HepG2 (cell line): Measurements from ENCODE around the gene APOL5. TPM values are rescaled to one million over a fixed set of nuclear protein-coding genes. Genes with fewer than 3 reads are reported as not detected.

Experiments used
- ATAC-seq: fragments of 200-7000 bp; cut with Tn5 transposase; 3 replicates; pipeline ENCODE4 v1.9.1; 2020; ENCODE audit warnings: mild to moderate bottlenecking, moderate library complexity
- BruUV-seq: library from RNA; stranded (reverse); fragments of 400-500 nt; replicated peaks from 2 replicates; lab custom pipeline; 2021; lab: Mats Ljungman, UMichigan
- CTCF ChIA-PET: fragments of 300-600 bp; formaldehyde crosslinking; extraction: SDS; loops from one replicate; lab custom pipeline; 2021; ENCODE audit warnings: low total read pairs, inconsistent platforms, low intra/inter-chr PET ratio; lab: Yijun Ruan, JAX
- POLR2A ChIA-PET: fragments of 350-600 bp; sonication (Branson Sonifier 250); formaldehyde crosslinking; loops from one replicate; lab custom pipeline; 2020; ENCODE audit warnings: antibody characterized with exemption, inconsistent platforms; lab: Yijun Ruan, JAX
- DNase-seq: peaks from one replicate; pipeline ENCODE4 v3.0.0-alpha.2; 2015; ENCODE audit warnings: low spot score
- FAIRE-seq: peaks from 3 replicates; lab custom pipeline; 2011; peaks lifted over from hg19 to GRCh38; lab: Jason Lieb, UNC
- H2AFZ ChIP-seq: one replicate; pipeline ENCODE4 v1.6.1; 2011; ENCODE audit warnings: low read length, inconsistent platforms
- H3K27ac ChIP-seq: fragments of 300-600 bp; 3 replicates; pipeline ENCODE4 v1.8.0; 2011; ENCODE audit warnings: mixed run types, mild to moderate bottlenecking, mixed read lengths, low read length, inconsistent platforms; ENCODE audit not compliant: insufficient read depth; ENCODE audit errors: extremely low read length
- H3K27me3 ChIP-seq, 2 experiments: fragments of 200-600 bp in 1 of 2; 2 replicates in 1 of 2; 3 replicates in 1 of 2; pipeline versions ENCODE4 v1.6.0 to v1.8.0; 2011; ENCODE audit warnings: low read length in 2 of 2, mild to moderate bottlenecking in 2 of 2, moderate library complexity in 2 of 2, inconsistent platforms in 1 of 2; ENCODE audit not compliant: insufficient read depth in 2 of 2, control insufficient read depth in 1 of 2
- H3K36me3 ChIP-seq, 2 experiments: fragments of 200-600 bp in 1 of 2; replicated peaks in 1 of 2; 2 replicates in 1 of 2; 3 replicates in 1 of 2; pipeline versions ENCODE4 v1.5.1 to v1.8.0; 2011; ENCODE audit warnings: low read length in 2 of 2, inconsistent platforms in 1 of 2; ENCODE audit not compliant: insufficient read depth in 2 of 2, control insufficient read depth in 1 of 2
- H3K4me1 ChIP-seq: 2 replicates; pipeline ENCODE4 v1.5.1; 2012; ENCODE audit warnings: low read length, inconsistent platforms; ENCODE audit not compliant: insufficient read depth
- H3K4me2 ChIP-seq: 2 replicates; pipeline ENCODE4 v1.6.0; 2011; ENCODE audit warnings: low read depth, low read length, inconsistent platforms
- H3K4me3 ChIP-seq, 3 experiments: fragments of 200-600 bp in 1 of 3; sonication (generic), shearing (Covaris generic) in 1 of 3; replicated peaks in 1 of 3; 2 replicates each; pipeline ENCODE4 v1.5.1; 2011 to 2016; ENCODE audit warnings: low read length in 3 of 3, inconsistent platforms in 2 of 3, low read depth in 2 of 3, mild to moderate bottlenecking in 2 of 3, control low read depth in 1 of 3, mixed read lengths in 1 of 3; ENCODE audit not compliant: insufficient read depth in 1 of 3
- H3K79me2 ChIP-seq: one replicate; pipeline ENCODE4 v1.6.1; 2011; ENCODE audit warnings: low read length, inconsistent platforms; ENCODE audit not compliant: insufficient read depth
- H3K9ac ChIP-seq: 2 replicates; pipeline ENCODE4 v1.6.0; 2011; ENCODE audit warnings: mild to moderate bottlenecking, low read depth, low read length, inconsistent platforms; ENCODE audit not compliant: insufficient read depth
- H3K9me3 ChIP-seq: 2 replicates; pipeline ENCODE4 v1.5.1; 2012; ENCODE audit warnings: mild to moderate bottlenecking, low read length
- H4K20me1 ChIP-seq: 2 replicates; pipeline ENCODE4 v1.6.0; 2011; ENCODE audit warnings: inconsistent platforms, mild to moderate bottlenecking, low read length, moderate library complexity; ENCODE audit not compliant: insufficient read depth
- ATF6 ChIP-seq: sonication (generic); formaldehyde crosslinking; conservative IDR thresholded peaks from 2 replicates; pipeline ENCODE4 v1.4.0; 2020; ENCODE audit warnings: missing genetic modification reagents
- BCLAF1 ChIP-seq: fragments of 450-650 bp; IDR thresholded peaks from 2 replicates; pipeline ENCODE4 v1.6.1; 2017; ENCODE audit warnings: mild to moderate bottlenecking
- DZIP1 ChIP-seq: sonication (generic); formaldehyde crosslinking; IDR thresholded peaks from 2 replicates; pipeline ENCODE4 v1.5.0; 2020; ENCODE audit warnings: mild to moderate bottlenecking, missing genetic modification reagents
- ELF3 ChIP-seq: IDR thresholded peaks from 2 replicates; pipeline ENCODE4 v1.6.1; 2016; ENCODE audit warnings: missing genetic modification reagents, missing compliant biosample characterization
- HOXA7 ChIP-seq: sonication (generic); formaldehyde crosslinking; IDR thresholded peaks from 2 replicates; pipeline ENCODE4 v1.8.1; 2022; ENCODE audit warnings: mild to moderate bottlenecking, missing genetic modification reagents, moderate library complexity
- KDM5B ChIP-seq: sonication (generic); formaldehyde crosslinking; IDR thresholded peaks from 2 replicates; pipeline ENCODE4 v1.4.0; 2020; ENCODE audit warnings: missing genetic modification reagents, mild to moderate bottlenecking, borderline replicate concordance
- MEIS2 ChIP-seq: sonication (generic); formaldehyde crosslinking; IDR thresholded peaks from 2 replicates; pipeline ENCODE4 v1.9.0; 2021; ENCODE audit warnings: mild to moderate bottlenecking, missing genetic modification reagents
- NKX3-1 ChIP-seq: sonication (generic); formaldehyde crosslinking; IDR thresholded peaks from 2 replicates; pipeline ENCODE4 v1.5.0; 2020; ENCODE audit warnings: missing genetic modification reagents
- NR1H2 ChIP-seq: sonication (generic); formaldehyde crosslinking; IDR thresholded peaks from 2 replicates; pipeline ENCODE4 v1.8.1; 2022; ENCODE audit warnings: low read depth, missing genetic modification reagents, borderline replicate concordance
- PITX1 ChIP-seq: sonication (generic); formaldehyde crosslinking; IDR thresholded peaks from 2 replicates; pipeline ENCODE4 v1.5.1; 2020; ENCODE audit warnings: mild to moderate bottlenecking, missing genetic modification reagents
- SKI ChIP-seq: fragments of 450-650 bp; IDR thresholded peaks from one replicate; pipeline ENCODE4 v1.6.1; 2018; ENCODE audit warnings: mild to moderate bottlenecking; ENCODE audit not compliant: partially characterized antibody
- TCF7L2 ChIP-seq: IDR thresholded peaks from 2 replicates; pipeline ENCODE4 v1.6.1; 2011; ENCODE audit warnings: mild to moderate bottlenecking, low read depth, low read length, moderate library complexity
- ZNF17 ChIP-seq: sonication (generic); formaldehyde crosslinking; IDR thresholded peaks from 2 replicates; pipeline ENCODE4 v1.5.0; 2020; ENCODE audit warnings: mild to moderate bottlenecking, missing genetic modification reagents
- ZNF292 ChIP-seq: sonication (generic); formaldehyde crosslinking; IDR thresholded peaks from 2 replicates; pipeline ENCODE4 v1.8.1; 2022; ENCODE audit warnings: mild to moderate bottlenecking, low read depth, missing genetic modification reagents, borderline replicate concordance
- ZNF704 ChIP-seq: sonication (generic); formaldehyde crosslinking; IDR thresholded peaks from 2 replicates; pipeline ENCODE4 v1.8.1; 2023; ENCODE audit warnings: mild to moderate bottlenecking, inconsistent platforms, moderate library complexity, missing genetic modification reagents, borderline replicate concordance
- ZNF773 ChIP-seq: sonication (generic); formaldehyde crosslinking; IDR thresholded peaks from 2 replicates; pipeline ENCODE4 v1.4.0; 2020; ENCODE audit warnings: missing genetic modification reagents, borderline replicate concordance
- WGBS: methylation state at CpG from one replicate; pipeline ENCODE4 v1.1.6; 2017; ENCODE audit warnings: low lambda C conversion rate; 5-methylcytosine and 5-hydroxymethylcytosine counted together
- in situ Hi-C: cut with HindIII; loops from 2 replicates; pipeline ENCODE4 v1.10.0; 2017; ENCODE audit warnings: low pct_unique_long_range_greater_than_20kb; ENCODE audit not compliant: extremely low pct_ligation_motif_present
- intact Hi-C: fragments of 100-400 bp; cut with micrococcal nuclease; formaldehyde crosslinking; loops from one replicate; pipeline ENCODE4 v1.10.0; 2022; ENCODE audit not compliant: unreplicated experiment
- polyA plus RNA-seq, 8 experiments: library from polyadenylated mRNA; depleted of rRNA in 3 of 8; stranded (reverse) in 7 of 8; unstranded in 1 of 8; fragments of >200 nt; fragmentation: Illumina TruSeq in 4 of 8; extraction: Trizol in 4 of 8; gene quantifications; 2 replicates each; pipeline versions ENCODE4 v1.2.1 to v1.2.3, GENCODE V29; 2011 to 2016; ENCODE audit warnings: low read depth in 4 of 8, missing spikeins in 1 of 8, mixed read lengths in 1 of 8; ENCODE audit not compliant: insufficient read depth in 1 of 8
- total RNA-seq, 5 experiments: library from RNA; depleted of rRNA; stranded (reverse); fragments of >200 nt; fragmentation: Illumina TruSeq; extraction: Trizol; gene quantifications; 2 replicates each; pipeline ENCODE4 v1.2.3, GENCODE V29; 2016; ENCODE audit warnings: low read depth in 1 of 5

Gene APOL5
- total and polyA plus RNA-seq, 2 of the 13 experiments (the other 11 are each of a cell fraction or from before 2014, with no cell fraction given) = not detected

GRCh38 chr22:35678836-35679235 is 38.8 kb upstream of the APOL5 start:
- in situ Hi-C loops (no loop called here), intact Hi-C loops (no loop called here)
- H2AFZ ChIP-seq = no peak overlapping the region
- no peak for ATAC-seq
- H3K9ac ChIP-seq = no peak overlapping the region
- DNase-seq = no peak
- 0 out of 2 replicates have a peak, but pooled peaks cover 5% of the 10 kb centered on the region for H3K9me3 ChIP-seq
- no peaks in the 10 kb centered on the region for H4K20me1 ChIP-seq
- H3K4me3 ChIP-seq = no peak overlapping the region
- H3K4me2 ChIP-seq = no peak overlapping the region
- 40% methylated on average over 2 of the region's 2 CpGs for WGBS
- no TSS peak for BruUV-seq
- H3K4me1 ChIP-seq = peaks cover 6% of the 10 kb centered on the region; the same call in 1 of the 2 replicates
- CTCF ChIA-PET = no interaction called here
- no peaks in the 10 kb centered on the region for H3K36me3 ChIP-seq
- no peak overlapping the region for H3K27ac ChIP-seq
- no peaks in the 10 kb centered on the region for H3K27me3 ChIP-seq
- POLR2A ChIA-PET = no interaction called here
- H3K79me2 ChIP-seq = no peaks in the 10 kb centered on the region
- no peak for FAIRE-seq
- TF ChIP-seq MEIS2 (CRISPR knock-in tag) = no peak
- no peak for TF ChIP-seq DZIP1 (CRISPR knock-in tag)
- TF ChIP-seq KDM5B (CRISPR knock-in tag) = no peak
- no peak for TF ChIP-seq NKX3-1 (CRISPR knock-in tag)
- TF ChIP-seq ATF6 (CRISPR knock-in tag) = no peak
- no peak for TF ChIP-seq ZNF17 (CRISPR knock-in tag)
- TF ChIP-seq SKI = no peak
- no peak for TF ChIP-seq BCLAF1
- no peak for TF ChIP-seq ZNF704
- TF ChIP-seq ZNF773 (CRISPR knock-in tag) = no peak
- no peak for TF ChIP-seq ELF3 (CRISPR knock-in tag)
- no peak for TF ChIP-seq PITX1
- no peak for TF ChIP-seq TCF7L2
- TF ChIP-seq HOXA7 (CRISPR knock-in tag) = no peak
- TF ChIP-seq NR1H2 (CRISPR knock-in tag) = no peak
- no peak for TF ChIP-seq ZNF292 (CRISPR knock-in tag)
